ENCODE results near the gene UBE4B. TPM values are rescaled to one million over a fixed set of nuclear protein-coding genes. Genes with fewer than 3 reads are reported as not detected.

UBE4B gene
- total and polyA plus RNA-seq, 2 experiments from 2014 or later = 28.4 to 115 TPM

DNA sequence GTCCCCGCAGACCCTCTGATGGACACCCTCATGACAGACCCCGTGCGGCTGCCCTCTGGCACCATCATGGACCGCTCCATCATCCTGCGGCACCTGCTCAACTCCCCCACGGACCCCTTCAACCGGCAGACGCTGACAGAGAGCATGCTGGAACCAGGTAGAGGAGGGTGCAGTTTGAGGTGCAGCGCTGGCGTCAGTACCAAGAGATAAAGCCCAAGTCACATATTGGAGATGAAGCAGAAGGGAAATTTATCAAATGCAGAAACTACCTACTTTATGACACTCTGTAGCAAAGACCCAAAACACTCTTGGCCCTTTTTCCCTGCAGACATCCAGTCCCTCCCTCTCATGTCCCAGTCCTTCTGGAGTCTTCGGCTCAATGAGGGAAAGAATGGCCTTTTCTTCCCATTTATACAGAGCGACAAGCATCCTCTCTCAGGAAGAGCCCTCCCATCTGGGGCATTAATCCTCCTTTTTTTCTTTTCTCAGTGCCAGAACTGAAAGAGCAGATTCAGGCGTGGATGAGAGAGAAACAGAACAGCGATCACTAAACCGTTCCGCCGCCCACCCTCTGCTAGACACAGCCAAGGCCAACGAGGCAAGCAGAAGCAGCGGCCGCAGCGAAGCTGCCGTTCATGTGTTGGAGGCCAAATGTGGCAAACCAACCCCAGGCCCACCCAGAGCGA is 146.8 kb downstream of the UBE4B start (continued):
- TF ChIP-seq ETS1 (IDR thresholded peaks at IDR 0.05) (no peak), CTCF (conservative IDR thresholded peaks at IDR 0.05; ENCODE audit: low read depth in 2 of 2) (no peak)

DNA sequence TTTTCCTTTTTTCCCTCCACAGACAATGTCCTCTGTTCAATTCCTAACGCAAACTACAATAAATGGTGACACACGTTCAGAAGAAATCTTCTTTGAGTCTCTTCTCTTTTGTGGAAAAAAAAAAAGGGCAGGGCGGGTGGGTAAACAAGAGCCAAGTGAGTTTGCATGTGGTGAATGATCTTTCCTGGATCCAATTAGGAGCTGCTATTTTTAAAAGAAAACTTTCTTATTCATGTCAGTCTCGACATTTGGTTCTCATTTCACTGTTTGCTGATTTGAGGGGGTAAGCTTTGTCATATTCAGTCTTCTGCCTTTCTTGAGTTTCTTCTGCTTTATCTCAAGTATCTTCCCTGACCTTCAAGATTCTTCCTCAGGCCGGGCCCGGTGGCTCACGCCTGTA is 148.4 kb downstream of the UBE4B start:
- Histone ChIP-seq H3K27me3 (ENCODE audit: insufficient read depth) (no peaks in the 10 kb centered on the region), H3K27ac (ENCODE audit: low read depth) (no peak overlapping the region; the same call in 1 of the 2 replicates), H3K4me3 (no peak overlapping the region), H2AFZ (no peak overlapping the region), H3F3A (replicated peaks; ENCODE audit: low read depth) (0 out of 2 replicates have a peak, but pooled peaks cover 9% of the 10 kb centered on the region), H3K4me1 (ENCODE audit: insufficient read depth) (peaks cover 14% of the 10 kb centered on the region), H3K79me2 (replicated peaks; ENCODE audit: insufficient read depth) (no peaks in the 10 kb centered on the region), H3K36me3 (ENCODE audit: insufficient read depth) (0 out of 2 replicates have a peak, but pooled peaks cover 10% of the 10 kb centered on the region), H4K20me1 (replicated peaks; ENCODE audit: insufficient read depth) (no peaks in the 10 kb centered on the region), H3K9me2 (ENCODE audit: insufficient read depth) (no peaks in the 10 kb centered on the region), H3K4me2 (no peak overlapping the region)
- DNase-seq (ENCODE audit: low spot score) (no peak), ATAC-seq (no peak)
- H3K27ac Mint-ChIP-seq = no peak overlapping the region
- peaks cover 14% of the 10 kb centered on the region for H3K4me1 Mint-ChIP-seq
- H3K36me3 Mint-ChIP-seq (ENCODE audit: low read depth) = peaks cover 28% of the 10 kb centered on the region
- H3K9me3 Mint-ChIP-seq = 0 out of 3 replicates have a peak, but pooled peaks cover under 1% of the 10 kb centered on the region
- H3K4me3 Mint-ChIP-seq = no peak overlapping the region
- H3K27me3 Mint-ChIP-seq (ENCODE audit: insufficient read depth, low read depth, poor library complexity) = peaks cover 10% of the 10 kb centered on the region
- TF ChIP-seq CTCF (conservative IDR thresholded peaks at IDR 0.05; ENCODE audit: low read depth in 2 of 2) (no peak), POLR2AphosphoS5 (IDR thresholded peaks at IDR 0.05; ENCODE audit: low read depth) (no peak), NANOG (IDR thresholded peaks at IDR 0.05; ENCODE audit: borderline replicate concordance) (no peak), EZH2 (IDR thresholded peaks at IDR 0.05; ENCODE audit: low read depth, unreplicated experiment) (no peak), EZH2phosphoT487 (IDR thresholded peaks at IDR 0.05; ENCODE audit: unreplicated experiment) (no peak), ZNF331 (CRISPR knock-in tag; IDR thresholded peaks at IDR 0.05; ENCODE audit: low read depth) (no peak), STAT1 (IDR thresholded peaks at IDR 0.05; ENCODE audit: unreplicated experiment) (no peak)
- TF ChIP-seq, protein P1, sequence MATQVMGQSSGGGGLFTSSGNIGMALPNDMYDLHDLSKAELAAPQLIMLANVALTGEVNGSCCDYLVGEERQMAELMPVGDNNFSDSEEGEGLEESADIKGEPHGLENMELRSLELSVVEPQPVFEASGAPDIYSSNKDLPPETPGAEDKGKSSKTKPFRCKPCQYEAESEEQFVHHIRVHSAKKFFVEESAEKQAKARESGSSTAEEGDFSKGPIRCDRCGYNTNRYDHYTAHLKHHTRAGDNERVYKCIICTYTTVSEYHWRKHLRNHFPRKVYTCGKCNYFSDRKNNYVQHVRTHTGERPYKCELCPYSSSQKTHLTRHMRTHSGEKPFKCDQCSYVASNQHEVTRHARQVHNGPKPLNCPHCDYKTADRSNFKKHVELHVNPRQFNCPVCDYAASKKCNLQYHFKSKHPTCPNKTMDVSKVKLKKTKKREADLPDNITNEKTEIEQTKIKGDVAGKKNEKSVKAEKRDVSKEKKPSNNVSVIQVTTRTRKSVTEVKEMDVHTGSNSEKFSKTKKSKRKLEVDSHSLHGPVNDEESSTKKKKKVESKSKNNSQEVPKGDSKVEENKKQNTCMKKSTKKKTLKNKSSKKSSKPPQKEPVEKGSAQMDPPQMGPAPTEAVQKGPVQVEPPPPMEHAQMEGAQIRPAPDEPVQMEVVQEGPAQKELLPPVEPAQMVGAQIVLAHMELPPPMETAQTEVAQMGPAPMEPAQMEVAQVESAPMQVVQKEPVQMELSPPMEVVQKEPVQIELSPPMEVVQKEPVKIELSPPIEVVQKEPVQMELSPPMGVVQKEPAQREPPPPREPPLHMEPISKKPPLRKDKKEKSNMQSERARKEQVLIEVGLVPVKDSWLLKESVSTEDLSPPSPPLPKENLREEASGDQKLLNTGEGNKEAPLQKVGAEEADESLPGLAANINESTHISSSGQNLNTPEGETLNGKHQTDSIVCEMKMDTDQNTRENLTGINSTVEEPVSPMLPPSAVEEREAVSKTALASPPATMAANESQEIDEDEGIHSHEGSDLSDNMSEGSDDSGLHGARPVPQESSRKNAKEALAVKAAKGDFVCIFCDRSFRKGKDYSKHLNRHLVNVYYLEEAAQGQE (IDR thresholded peaks at IDR 0.05; ENCODE audit: unreplicated experiment) = no peak

Data from GM23338 (cell line).